Measurements from ENCODE around the gene RND3.

Gene RND3

DNA sequence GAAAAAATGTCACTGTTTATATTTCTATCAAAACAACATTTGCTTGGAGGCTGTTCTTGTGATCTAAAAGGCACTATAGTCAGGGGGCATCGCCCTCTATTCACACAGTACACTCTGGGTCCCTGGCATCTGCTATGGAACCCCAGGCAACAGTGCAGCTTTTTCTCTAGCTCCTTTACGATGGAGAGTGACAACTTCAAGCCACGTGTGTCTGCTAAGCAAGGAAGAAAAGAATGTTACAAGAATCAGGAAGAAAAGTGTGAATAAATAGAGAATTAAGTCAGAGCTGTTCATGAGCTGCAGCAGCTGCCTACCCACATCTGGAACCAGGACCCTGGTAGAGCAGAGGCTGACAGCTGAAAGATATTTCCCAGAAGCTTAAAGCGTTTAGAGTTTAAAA is 11.2 kb downstream of the RND3 start:
- DNase-seq (ENCODE audit: low spot score), result no peak

DNA sequence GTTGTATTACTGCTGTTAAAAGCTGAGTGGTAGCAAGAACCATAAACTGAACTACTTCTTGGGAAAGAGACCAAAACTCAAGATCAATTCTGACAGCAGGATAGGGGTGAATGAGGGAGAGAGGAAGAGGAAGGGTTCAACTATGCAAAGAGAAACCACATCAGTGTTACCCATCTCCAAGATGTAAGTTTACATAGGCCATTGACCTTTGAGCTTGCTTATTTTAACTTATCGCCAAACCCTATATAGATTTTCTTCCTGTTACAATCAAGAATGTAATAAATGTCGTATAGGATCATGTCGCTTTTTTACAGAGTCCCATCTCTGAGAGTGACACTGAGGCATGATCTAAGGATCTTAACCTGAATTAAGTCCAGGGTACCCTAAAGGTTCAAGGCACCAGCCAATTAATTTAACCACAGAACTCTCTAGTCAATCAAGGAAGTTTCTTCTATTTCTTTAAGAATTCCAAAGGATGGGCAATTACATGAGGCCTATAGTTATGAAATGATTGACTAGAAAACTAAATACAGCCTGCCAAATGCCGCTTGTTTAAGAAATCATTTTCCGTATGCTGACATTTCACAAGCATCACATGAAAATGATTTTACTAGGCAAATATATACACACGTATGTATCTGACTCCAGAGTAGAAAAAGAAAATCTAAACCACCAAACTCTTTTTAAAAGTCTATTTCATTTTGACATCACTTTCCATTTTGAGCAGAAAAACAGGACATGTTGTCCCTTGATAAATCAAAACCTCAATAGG is 11.8 kb downstream of the RND3 start:
- DNase-seq (ENCODE audit: low spot score), result no peak

DNA sequence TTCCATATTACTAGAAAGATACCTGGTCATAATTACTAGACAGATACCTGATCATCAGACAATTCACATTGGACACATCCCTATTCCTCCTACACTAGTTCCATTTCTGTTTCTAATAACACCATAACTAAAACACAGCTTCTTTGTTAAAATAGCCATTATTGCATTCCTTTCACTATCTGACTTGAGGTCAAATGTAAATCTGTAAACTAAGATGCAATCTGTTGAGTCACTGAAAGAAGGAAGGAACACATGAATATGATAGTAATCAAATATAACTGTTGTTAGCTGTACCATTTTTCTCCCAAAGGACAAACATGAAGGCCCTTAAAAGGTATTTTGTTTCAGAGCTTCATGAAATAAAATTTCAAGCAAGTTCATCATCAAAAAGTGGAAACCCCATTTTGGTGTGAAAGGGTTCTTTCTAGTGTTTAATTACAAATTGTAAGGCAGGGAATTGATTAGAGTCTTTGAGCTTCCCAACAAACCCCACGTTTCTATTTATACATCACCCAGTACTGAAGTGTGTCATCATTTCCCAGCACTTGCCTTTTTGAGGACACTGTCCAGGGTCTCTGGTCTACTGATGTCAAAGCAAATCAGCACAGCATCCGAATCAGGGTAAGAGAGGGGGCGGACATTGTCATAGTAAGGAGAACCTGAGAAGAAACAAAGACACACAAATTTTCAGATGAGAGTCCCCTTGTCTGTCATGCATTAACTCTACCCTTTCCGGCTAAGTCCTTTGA is 13.0 kb downstream of the RND3 start:
- no peak for DNase-seq (ENCODE audit: low spot score)

GRCh38 chr2:150473767-150474166 is 13.7 kb downstream of the RND3 start:
- no peak for DNase-seq (ENCODE audit: low spot score)

GRCh38 chr2:150472511-150472899 is 15.0 kb downstream of the RND3 start:
- no peak for DNase-seq (ENCODE audit: low spot score)

GRCh38 chr2:150471813-150472510 is 15.5 kb downstream of the RND3 start:
- no peak for DNase-seq (ENCODE audit: low spot score)

DNA sequence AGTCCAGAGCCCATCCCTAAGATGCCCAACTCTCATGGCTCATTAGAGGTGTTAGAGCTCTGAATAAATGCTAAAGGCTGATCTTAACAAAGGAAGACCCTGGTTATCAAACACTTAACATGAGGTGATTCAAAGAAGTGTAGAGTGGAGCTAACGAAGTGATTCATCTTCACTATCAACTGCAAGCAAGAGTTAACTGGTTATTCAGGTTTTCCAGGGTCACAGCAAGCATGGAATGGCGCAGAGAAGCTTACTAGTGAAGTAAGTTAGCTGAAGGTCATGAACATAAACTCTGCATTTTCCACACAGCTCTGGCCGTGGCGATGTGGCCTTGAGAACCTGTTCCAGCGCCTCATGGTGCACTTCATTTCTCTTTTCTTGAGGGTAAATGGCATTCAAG is 17.0 kb downstream of the RND3 start:
- DNase-seq (ENCODE audit: low spot score), result no peak

- DNase-seq (ENCODE audit: low spot score), result no peak
Observed at GRCh38 chr2:150469706-150470274, 17.7 kb downstream of the RND3 start.

DNA sequence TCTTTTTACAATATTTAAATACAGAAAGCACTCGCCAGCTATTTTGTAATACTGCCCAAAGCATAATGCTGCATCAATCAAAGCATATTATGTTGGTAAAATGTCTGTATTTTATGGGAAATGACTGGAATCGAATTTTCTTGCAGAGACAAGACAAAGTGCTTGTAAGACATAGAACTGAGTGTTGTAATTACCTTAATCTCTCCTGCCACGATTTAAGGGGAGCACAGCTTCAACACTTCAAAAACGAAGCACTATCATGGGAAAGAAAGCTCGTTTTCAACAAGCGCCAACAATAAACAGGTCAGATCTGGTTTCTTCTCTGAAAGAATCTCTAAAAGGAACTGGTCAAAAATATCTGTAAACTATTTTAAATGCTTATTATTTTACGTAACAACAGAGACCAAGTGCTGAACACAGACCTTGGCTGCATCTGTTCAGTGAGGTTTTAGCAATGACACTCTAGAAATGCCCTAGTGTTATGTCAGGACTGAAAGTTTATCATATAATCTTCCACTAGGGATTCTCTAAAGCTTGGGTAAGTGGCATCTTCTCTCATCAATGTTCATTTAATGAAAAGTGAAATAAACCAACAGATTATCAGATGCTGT is 19.0 kb downstream of the RND3 start:
- no peak for DNase-seq (ENCODE audit: low spot score)

- DNase-seq (ENCODE audit: low spot score), result no peak
Observed at GRCh38 chr2:150467621-150467963, 19.9 kb downstream of the RND3 start.

- DNase-seq (ENCODE audit: low spot score), result no peak
Observed at GRCh38 chr2:150466741-150467620, 20.5 kb downstream of the RND3 start.

DNA sequence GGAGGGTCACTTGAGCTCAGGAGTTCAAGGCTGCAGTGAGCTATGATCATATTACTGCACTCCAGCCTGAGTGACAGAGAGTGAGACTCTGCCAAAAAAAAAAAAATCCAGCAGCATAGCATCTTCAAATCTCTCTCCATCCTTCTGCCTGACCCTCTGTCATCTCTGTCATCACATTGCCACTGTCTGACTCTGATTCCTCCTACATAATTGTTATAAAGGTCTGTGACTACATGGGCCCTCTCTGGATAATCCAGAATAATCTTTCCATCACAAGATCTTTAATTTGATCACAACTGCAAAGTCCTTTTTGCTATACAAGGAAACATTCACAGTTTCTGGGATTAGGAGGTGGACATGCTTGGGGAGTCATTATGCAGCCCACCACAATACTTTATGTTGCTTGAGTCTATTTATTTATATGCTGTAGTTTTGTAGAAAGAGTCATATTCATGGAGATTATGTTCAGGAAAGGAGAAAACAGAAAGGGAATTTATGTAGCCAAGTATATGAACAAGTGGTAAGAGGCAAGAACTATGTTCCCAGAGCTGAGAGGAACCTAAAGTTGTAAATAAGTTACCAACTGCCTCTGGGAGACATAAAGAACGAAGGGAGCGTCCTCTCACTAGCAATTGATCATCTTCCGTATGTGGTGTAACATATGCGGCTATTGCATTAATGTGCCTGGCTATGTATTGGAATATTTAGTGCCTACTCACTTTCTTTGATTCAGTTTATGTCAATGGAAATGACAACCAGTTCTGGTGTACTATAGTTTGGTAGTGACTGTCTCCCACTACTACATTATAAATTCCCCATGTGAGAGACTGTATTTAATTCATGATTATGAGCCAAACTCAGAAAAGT is 21.5 kb downstream of the RND3 start:
- DNase-seq (ENCODE audit: low spot score), result no peak

GRCh38 chr2:150464986-150465385 is 22.5 kb downstream of the RND3 start:
- no peak for DNase-seq (ENCODE audit: low spot score)

DNA sequence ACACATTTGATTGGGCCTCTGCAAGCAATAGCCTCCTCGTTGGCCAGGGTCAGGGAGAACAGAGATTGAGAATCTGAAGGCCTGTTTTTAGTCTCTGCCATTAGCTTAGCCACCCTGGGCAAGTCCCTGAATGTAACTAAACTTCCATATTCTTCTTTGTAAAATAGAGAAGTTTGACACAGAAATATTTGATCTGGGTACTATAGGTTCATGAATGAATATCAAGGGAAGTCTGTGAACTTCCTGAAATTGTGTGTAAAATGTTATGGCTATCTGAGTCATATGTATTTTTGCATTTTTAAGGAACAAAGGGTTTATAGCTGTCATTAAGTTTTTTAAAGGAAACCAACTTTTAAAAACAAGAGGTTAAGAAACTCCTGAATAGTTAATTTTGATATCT is 23.2 kb downstream of the RND3 start:
- DNase-seq (ENCODE audit: low spot score), result no peak

GRCh38 chr2:150462770-150463169 is 24.7 kb downstream of the RND3 start:
- no peak for DNase-seq (ENCODE audit: low spot score)

GRCh38 chr2:150459281-150459680 is 28.2 kb downstream of the RND3 start:
- DNase-seq (ENCODE audit: low spot score), result no peak

DNA sequence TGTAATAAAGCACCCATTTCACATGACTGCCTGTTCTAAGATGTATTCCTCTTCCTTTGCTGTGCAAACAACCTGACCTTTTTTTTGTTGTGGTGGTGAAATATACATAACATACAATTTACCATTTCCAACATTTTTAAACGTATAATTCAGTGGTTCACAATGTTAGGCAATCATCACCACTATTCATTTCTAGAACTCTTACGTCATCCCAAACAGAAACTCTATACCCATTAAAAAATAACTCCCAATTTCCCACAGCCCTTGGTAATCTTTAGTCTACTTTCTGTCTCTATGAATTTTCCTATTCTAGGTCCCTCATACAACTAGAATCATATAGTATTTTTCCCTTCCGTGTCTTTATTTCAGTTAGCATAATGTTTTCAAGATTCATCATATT is 36.7 kb downstream of the RND3 start:
- DNase-seq (ENCODE audit: low spot score), result no peak

DNA sequence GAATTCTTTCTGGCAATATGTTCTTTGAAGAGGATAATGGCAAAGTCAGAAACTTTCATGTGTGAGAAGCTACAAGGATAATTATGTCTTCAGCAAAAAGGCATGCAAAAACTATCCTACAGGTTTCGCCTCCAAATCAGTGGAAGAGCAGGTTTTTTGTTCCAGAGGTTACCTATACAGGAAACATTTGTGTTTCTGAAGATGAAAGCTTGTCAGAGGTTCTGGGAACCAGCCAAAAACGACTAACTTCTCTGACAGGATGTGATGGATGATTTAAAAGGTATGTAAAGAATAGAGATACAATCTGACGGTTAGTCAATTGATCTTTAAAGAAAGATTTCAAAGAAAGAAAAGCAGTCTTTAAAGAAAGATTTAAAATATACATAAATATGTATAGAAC is 37.6 kb downstream of the RND3 start:
- DNase-seq (ENCODE audit: low spot score), result no peak

DNA sequence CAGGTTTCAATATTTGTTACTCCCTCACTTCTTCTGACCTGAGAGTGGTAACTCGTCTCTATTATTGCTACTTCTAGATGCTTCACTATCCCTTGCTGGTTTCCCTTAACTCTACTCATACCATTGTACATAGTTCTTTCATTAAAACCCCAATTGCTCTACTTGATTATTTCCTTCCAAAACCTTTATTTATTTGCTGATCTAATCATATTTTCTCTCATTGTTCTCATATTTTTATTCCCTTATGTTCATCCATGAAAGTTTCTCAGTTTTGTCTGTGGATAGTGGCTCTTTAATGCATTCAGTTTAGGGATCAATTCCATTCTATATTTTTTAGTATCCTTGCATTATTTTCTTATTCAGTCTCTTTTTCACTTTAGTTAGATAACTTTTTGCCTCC is 42.1 kb downstream of the RND3 start:
- DNase-seq (ENCODE audit: low spot score), result no peak

DNA sequence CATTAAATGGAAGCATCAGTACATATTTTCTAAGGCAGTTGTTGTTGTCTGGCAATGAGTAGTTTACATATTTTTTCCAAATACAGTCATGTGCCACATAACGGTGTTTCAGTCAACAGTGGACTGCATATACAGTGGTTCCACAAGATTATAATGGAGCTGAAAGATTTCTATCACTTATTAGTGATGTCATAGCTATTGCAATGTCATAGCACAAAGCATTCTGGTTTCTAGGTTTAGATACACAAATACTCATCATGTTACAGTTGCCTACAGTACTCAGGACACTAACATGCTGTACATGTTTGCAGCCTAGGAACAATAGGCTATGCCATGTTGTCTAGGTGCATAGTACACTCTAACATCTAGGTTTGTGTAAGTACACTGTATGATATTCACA is 45.0 kb downstream of the RND3 start:
- DNase-seq (ENCODE audit: low spot score), result no peak
